Fibroblast of mammary gland (primary cell): Measurements from ENCODE around the gene KSR1.

Experiments used
- DNase-seq: peaks from one replicate; pipeline ENCODE4 v3.0.0-alpha.2; 2010; ENCODE audit warnings: low read depth
- H3K4me3 ChIP-seq: 2 replicates; pipeline ENCODE4 v1.5.1; 2011; ENCODE audit warnings: low read depth, mild to moderate bottlenecking, low read length, moderate library complexity; ENCODE audit not compliant: control insufficient read depth
- CTCF ChIP-seq: conservative IDR thresholded peaks from 2 replicates; pipeline ENCODE4 v1.5.1; 2011; ENCODE audit warnings: low read depth, low read length, inconsistent platforms; ENCODE audit not compliant: control insufficient read depth, insufficient read depth

Gene KSR1

GRCh38 chr17:27524594-27524993 is 68.3 kb downstream of the KSR1 start:
- no peak for TF ChIP-seq CTCF
- DNase-seq, result no peak

GRCh38 chr17:27525316-27525715 is 69.1 kb downstream of the KSR1 start:
- no peak overlapping the region for H3K4me3 ChIP-seq
- no peak for DNase-seq
- TF ChIP-seq CTCF, result no peak

More at GRCh38 chr17:27524594-27524993, 68.3 kb downstream of the KSR1 start:
- H3K4me3 ChIP-seq, result no peak overlapping the region

- no peak for TF ChIP-seq CTCF
- H3K4me3 ChIP-seq, result no peak overlapping the region
- no peak for DNase-seq
These were observed 69.8 kb downstream of the KSR1 start for GRCh38 chr17:27525836-27526603.

GRCh38 chr17:27526604-27527002 is 70.4 kb downstream of the KSR1 start:
- DNase-seq, result peak; percentile 16
- no peak overlapping the region for H3K4me3 ChIP-seq
- no peak for TF ChIP-seq CTCF

- no peak for DNase-seq
- no peak overlapping the region for H3K4me3 ChIP-seq
- no peak for TF ChIP-seq CTCF
These were observed 73.1 kb downstream of the KSR1 start for GRCh38 chr17:27529230-27529796.

GRCh38 chr17:27530764-27531391 is 74.6 kb downstream of the KSR1 start:
- TF ChIP-seq CTCF, result no peak
- DNase-seq, result no peak
- no peak overlapping the region for H3K4me3 ChIP-seq
